ENCODE results near the gene DRC7.

DRC7 gene

DNA sequence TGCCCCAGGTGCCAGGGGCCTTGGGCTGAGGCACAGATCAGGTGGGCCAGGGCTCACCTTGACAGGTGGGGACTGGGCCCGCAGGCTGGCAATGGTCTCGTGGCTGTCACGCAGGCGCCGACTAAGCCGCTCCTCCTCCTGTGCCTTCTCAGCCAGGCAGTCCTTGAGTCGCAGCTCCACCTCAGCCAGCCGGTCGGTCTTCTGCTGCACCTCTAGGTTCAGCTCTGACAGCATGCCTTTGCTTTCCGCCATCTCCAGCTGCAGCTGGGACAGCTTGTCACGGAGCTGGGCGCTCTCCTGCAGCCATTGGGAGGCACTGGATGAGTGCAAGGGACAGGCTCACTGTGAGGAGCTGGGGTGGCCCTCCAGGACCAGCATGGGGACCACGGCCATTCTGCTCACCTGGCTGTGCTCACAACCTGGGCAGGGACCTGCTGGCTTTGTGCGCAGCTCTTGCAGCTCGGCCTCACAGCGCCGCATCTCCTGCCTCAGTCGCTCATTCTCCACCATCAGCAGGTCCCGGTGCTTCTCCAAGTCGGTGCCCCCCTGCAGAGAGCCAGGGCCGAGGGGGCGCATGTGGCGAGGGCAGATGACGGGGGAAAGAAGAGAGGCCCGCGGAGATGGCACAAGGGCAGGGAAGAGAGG, 76.7 kb downstream of the DRC7 start:
- TF ChIP-seq FOXP2 (optimal IDR thresholded peaks at IDR 0.05; ENCODE audit: borderline replicate concordance, extremely low read depth, extremely low read length, insufficient read depth) (no peak), POLR2AphosphoS5 (IDR thresholded peaks at IDR 0.05; ENCODE audit: low read depth, low read length) (no peak), TAF1 (IDR thresholded peaks at IDR 0.05; ENCODE audit: borderline replicate concordance, insufficient read depth, low read length) (no peak), SIN3A (IDR thresholded peaks at IDR 0.05; ENCODE audit: borderline replicate concordance, insufficient read depth, low read length) (no peak)
- TF ChIP-seq, protein P1, sequence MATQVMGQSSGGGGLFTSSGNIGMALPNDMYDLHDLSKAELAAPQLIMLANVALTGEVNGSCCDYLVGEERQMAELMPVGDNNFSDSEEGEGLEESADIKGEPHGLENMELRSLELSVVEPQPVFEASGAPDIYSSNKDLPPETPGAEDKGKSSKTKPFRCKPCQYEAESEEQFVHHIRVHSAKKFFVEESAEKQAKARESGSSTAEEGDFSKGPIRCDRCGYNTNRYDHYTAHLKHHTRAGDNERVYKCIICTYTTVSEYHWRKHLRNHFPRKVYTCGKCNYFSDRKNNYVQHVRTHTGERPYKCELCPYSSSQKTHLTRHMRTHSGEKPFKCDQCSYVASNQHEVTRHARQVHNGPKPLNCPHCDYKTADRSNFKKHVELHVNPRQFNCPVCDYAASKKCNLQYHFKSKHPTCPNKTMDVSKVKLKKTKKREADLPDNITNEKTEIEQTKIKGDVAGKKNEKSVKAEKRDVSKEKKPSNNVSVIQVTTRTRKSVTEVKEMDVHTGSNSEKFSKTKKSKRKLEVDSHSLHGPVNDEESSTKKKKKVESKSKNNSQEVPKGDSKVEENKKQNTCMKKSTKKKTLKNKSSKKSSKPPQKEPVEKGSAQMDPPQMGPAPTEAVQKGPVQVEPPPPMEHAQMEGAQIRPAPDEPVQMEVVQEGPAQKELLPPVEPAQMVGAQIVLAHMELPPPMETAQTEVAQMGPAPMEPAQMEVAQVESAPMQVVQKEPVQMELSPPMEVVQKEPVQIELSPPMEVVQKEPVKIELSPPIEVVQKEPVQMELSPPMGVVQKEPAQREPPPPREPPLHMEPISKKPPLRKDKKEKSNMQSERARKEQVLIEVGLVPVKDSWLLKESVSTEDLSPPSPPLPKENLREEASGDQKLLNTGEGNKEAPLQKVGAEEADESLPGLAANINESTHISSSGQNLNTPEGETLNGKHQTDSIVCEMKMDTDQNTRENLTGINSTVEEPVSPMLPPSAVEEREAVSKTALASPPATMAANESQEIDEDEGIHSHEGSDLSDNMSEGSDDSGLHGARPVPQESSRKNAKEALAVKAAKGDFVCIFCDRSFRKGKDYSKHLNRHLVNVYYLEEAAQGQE (IDR thresholded peaks at IDR 0.05; ENCODE audit: insufficient read depth in 1 of 2, low read depth in 2 of 2, low read length in 2 of 2): no peak

GRCh38 chr16:57773019-57773418, 78.4 kb downstream of the DRC7 start:
- TF ChIP-seq TAF1 (IDR thresholded peaks at IDR 0.05; ENCODE audit: borderline replicate concordance, insufficient read depth, low read length): no peak
- TF ChIP-seq, protein P1 (IDR thresholded peaks at IDR 0.05; ENCODE audit: insufficient read depth in 1 of 2, low read depth in 2 of 2, low read length in 2 of 2): no peak
- TF ChIP-seq FOXP2 (optimal IDR thresholded peaks at IDR 0.05; ENCODE audit: borderline replicate concordance, extremely low read depth, extremely low read length, insufficient read depth): no peak
- TF ChIP-seq POLR2AphosphoS5 (IDR thresholded peaks at IDR 0.05; ENCODE audit: low read depth, low read length): no peak
- no peak for TF ChIP-seq SIN3A (IDR thresholded peaks at IDR 0.05; ENCODE audit: borderline replicate concordance, insufficient read depth, low read length)

DNA sequence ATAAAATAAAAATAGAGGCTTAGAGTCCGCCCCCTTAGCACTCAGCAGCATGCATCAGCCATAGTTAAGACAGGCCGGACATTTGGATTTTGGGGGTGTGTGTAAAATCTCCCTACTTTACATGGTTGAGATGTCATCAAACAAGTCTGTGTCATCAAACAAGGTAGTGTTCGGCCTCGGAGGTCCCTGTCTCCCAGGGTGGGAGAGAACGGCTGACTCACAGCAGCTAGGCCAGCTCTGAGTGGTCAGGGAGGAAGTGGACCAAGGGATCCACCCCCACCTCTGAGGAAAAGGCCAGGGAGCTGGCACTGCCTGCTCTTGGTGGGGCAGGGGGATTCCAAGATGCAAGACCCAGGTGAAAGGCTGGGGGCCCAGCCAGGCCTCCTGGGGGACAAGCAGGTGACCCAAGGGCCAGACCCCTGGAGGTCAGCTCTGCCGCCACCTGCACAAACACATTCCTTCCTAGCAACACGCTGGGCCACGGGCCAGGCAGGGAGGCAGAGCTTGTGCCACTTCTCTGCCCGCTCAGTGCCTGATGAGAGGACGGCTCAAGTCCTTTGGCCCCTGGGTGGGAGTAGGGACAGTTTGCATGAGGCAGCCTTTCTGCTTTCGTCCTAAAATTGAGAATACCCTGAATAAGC, 79.2 kb downstream of the DRC7 start:
- TF ChIP-seq FOXP2 (optimal IDR thresholded peaks at IDR 0.05; ENCODE audit: borderline replicate concordance, extremely low read depth, extremely low read length, insufficient read depth): no peak
- TF ChIP-seq POLR2AphosphoS5 (IDR thresholded peaks at IDR 0.05; ENCODE audit: low read depth, low read length): no peak
- TF ChIP-seq, protein P1 (IDR thresholded peaks at IDR 0.05; ENCODE audit: insufficient read depth in 1 of 2, low read depth in 2 of 2, low read length in 2 of 2): no peak
- no peak for TF ChIP-seq TAF1 (IDR thresholded peaks at IDR 0.05; ENCODE audit: borderline replicate concordance, insufficient read depth, low read length)
- TF ChIP-seq SIN3A (IDR thresholded peaks at IDR 0.05; ENCODE audit: borderline replicate concordance, insufficient read depth, low read length): no peak

DNA sequence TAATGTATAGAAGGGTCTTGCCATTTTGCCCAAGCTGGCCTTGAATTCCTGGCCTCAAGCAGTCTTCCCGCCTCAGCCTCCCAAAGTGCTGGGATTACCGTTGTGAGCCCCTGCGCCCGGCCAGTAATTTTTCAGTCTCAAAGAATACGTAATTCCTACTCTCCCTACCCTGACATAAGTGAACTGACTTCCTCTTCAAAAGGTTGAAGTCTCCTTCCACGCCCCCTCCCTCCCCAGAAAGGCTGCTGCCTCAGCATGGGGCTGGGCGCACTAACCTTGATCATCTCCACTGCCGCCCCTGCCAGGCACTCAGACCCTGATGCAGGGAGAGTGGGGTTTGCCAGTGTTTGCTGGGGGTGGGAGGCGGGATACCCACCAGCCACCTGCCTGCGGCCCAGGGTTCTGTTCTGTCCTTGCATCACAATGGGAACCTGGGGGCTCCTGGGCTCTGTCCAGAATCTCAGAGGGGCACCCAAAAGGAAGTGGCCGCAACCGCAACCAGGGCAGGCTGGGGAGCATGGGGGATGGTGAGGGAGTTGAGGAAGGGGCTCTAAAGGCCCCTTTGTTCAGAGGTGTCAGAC, 80.2 kb downstream of the DRC7 start:
- no peak for TF ChIP-seq TAF1 (IDR thresholded peaks at IDR 0.05; ENCODE audit: borderline replicate concordance, insufficient read depth, low read length)
- no peak for TF ChIP-seq POLR2AphosphoS5 (IDR thresholded peaks at IDR 0.05; ENCODE audit: low read depth, low read length)
- no peak for TF ChIP-seq FOXP2 (optimal IDR thresholded peaks at IDR 0.05; ENCODE audit: borderline replicate concordance, extremely low read depth, extremely low read length, insufficient read depth)
- TF ChIP-seq SIN3A (IDR thresholded peaks at IDR 0.05; ENCODE audit: borderline replicate concordance, insufficient read depth, low read length): no peak
- TF ChIP-seq, protein P1 (IDR thresholded peaks at IDR 0.05; ENCODE audit: insufficient read depth in 1 of 2, low read depth in 2 of 2, low read length in 2 of 2): no peak
